HEK293T (cell line): Measurements from ENCODE around the gene PAQR8.

Experiments
- CTCF ChIA-PET: fragments of 350-600 bp; formaldehyde crosslinking; extraction: SDS; loops from one replicate; lab custom pipeline; 2021; ENCODE audit warnings: antibody characterized with exemption, inconsistent platforms; lab: Yijun Ruan, JAX
- POLR2A ChIA-PET: fragments of 350-600 bp; formaldehyde crosslinking; extraction: SDS; loops from one replicate; lab custom pipeline; 2020; ENCODE audit warnings: antibody characterized with exemption, inconsistent platforms; lab: Yijun Ruan, JAX
- DNase-seq: peaks from one replicate; pipeline ENCODE4 v3.0.0; 2012; ENCODE audit warnings: mixed read lengths; ENCODE audit errors: extremely low spot score
- ARNT ChIP-seq: fragments of 450-650 bp; IDR thresholded peaks from 2 replicates; pipeline ENCODE4 v1.6.1; 2017; ENCODE audit warnings: mild to moderate bottlenecking
- BHLHE40 ChIP-seq: fragments of 450-650 bp; IDR thresholded peaks from 2 replicates; pipeline ENCODE4 v1.6.1; 2016; ENCODE audit warnings: mild to moderate bottlenecking, moderate library complexity, borderline replicate concordance
- CTBP1 ChIP-seq: fragments of 450-650 bp; IDR thresholded peaks from 2 replicates; pipeline ENCODE4 v1.6.1; 2016; ENCODE audit warnings: borderline replicate concordance
- ELF4 ChIP-seq: fragments of 450-650 bp; IDR thresholded peaks from 2 replicates; pipeline ENCODE4 v1.6.1; 2017; ENCODE audit warnings: antibody characterized with exemption
- FOXA1 ChIP-seq: fragments of 450-650 bp; IDR thresholded peaks from 2 replicates; pipeline ENCODE4 v1.6.1; 2016; ENCODE audit warnings: mild to moderate bottlenecking
- FOXK2 ChIP-seq: fragments of 450-650 bp; IDR thresholded peaks from 2 replicates; pipeline ENCODE4 v1.6.1; 2016; ENCODE audit warnings: mild to moderate bottlenecking
- FOXM1 ChIP-seq: fragments of 450-650 bp; IDR thresholded peaks from 2 replicates; pipeline ENCODE4 v1.6.1; 2017; ENCODE audit warnings: mild to moderate bottlenecking, borderline replicate concordance
- HDGF ChIP-seq: fragments of 450-650 bp; IDR thresholded peaks from 2 replicates; pipeline ENCODE4 v1.6.1; 2017; ENCODE audit warnings: antibody characterized with exemption, borderline replicate concordance
- L3MBTL2 ChIP-seq: fragments of 450-650 bp; conservative IDR thresholded peaks from 2 replicates; pipeline ENCODE4 v1.6.1; 2016; ENCODE audit warnings: mild to moderate bottlenecking
- LEF1 ChIP-seq: fragments of 450-650 bp; IDR thresholded peaks from 2 replicates; pipeline ENCODE4 v1.6.1; 2017; ENCODE audit warnings: mild to moderate bottlenecking, borderline replicate concordance
- NFRKB ChIP-seq: fragments of 450-650 bp; IDR thresholded peaks from 2 replicates; pipeline ENCODE4 v1.6.1; 2016; ENCODE audit warnings: mild to moderate bottlenecking, moderate library complexity
- PKNOX1 ChIP-seq: fragments of 450-650 bp; IDR thresholded peaks from 2 replicates; pipeline ENCODE4 v1.6.1; 2016
- SP1 ChIP-seq: fragments of 450-650 bp; IDR thresholded peaks from 2 replicates; pipeline ENCODE4 v1.6.1; 2017
- SUZ12 ChIP-seq: fragments of 450-650 bp; IDR thresholded peaks from 2 replicates; pipeline ENCODE4 v1.6.1; 2016; ENCODE audit warnings: mild to moderate bottlenecking
- TARDBP ChIP-seq: fragments of 450-650 bp; IDR thresholded peaks from 2 replicates; pipeline ENCODE4 v1.6.1; 2016
- ZNF384 ChIP-seq: fragments of 450-650 bp; IDR thresholded peaks from 2 replicates; pipeline ENCODE4 v1.6.1; 2016

Gene PAQR8

DNA sequence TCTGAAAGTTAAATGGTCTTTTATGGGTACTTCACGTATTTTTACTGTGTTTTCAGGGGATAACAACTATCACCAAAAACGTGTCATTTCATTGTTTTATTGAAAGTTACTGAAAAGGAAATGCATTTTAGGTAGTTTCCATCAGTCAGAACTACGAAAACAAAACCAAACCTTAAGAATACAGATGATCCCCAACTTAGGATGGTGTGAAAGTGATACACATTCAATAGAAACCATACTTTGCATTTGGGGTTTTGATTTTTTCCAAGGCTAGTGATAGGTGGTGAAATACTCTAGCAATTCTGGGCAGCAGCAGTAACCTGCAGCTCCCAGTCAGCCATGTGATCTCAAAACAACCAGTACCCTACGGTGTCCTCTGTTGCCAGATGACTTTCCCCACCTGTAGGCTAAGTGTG, 32.3 kb downstream of the PAQR8 start:
- DNase-seq, result no peak
- ChIA-PET CTCF (no interaction called here), POLR2A (no interaction called here)
- TF ChIP-seq ELF4 (no peak), NFRKB (no peak), BHLHE40 (no peak), FOXA1 (no peak), FOXM1 (no peak), SUZ12 (no peak), L3MBTL2 (no peak), ARNT (no peak)

GRCh38 chr6:52395969-52396368, 34.0 kb downstream of the PAQR8 start:
- POLR2A ChIA-PET, result interaction anchor here (1.0 to 2.9 kb wide), 2 partner anchors 34 to 111 kb away, joined by 3 to 14 read pairs; partner anchors contain the start of genes MCM3 and PAQR8
- TF ChIP-seq NFRKB (no peak), CTBP1 (no peak), ZNF384 (no peak), SP1 (no peak), PKNOX1 (no peak), ARNT (no peak), FOXM1 (no peak), FOXA1 (no peak), L3MBTL2 (no peak)
- CTCF ChIA-PET, result interaction anchor here (0.6 kb wide), 1 partner anchor 12 kb away, joined by 6 read pairs; no protein-coding TSS in a partner anchor
- no peak for DNase-seq

DNA sequence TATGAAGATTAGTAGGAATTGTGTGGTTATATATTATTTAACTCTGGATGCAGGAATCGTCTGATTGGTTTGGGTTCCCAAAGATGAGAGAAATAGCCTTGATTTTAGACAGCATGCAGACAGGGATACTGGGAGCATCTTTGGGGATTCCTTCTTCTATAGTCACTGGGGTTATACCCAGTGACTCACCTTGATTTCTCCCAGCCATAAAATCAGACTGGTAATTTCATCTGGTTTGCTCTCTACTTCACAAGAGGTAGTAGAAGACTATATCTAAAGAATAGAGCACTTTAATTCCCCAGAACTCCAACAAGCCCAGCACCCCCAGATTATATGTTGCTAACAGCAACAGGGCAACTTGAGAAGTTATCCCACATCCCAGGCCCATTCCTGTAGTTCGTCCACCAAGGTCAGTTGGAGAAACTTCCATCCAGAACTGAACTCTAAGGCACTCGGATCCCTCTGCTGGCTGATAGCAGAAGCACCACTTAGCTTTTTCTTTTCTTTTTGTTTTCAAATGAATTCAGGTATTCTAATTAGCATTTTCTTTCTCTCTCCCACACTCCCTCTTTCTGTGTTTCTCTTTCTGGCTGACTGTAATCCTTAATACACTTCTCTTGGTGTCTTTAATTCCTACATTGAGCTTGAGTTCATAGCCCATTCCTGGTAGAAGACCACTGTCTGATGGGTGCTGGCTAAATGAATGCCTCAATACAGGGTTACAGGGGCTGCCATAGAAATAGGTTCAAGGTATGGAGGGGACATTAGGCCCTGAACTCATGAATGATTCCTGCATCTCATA, 37.8 kb downstream of the PAQR8 start:
- peak; percentile 65 for DNase-seq
- ChIA-PET CTCF (interaction anchor here (0.7 to 3.5 kb wide), 6 partner anchors 8 to 275 kb away, joined by 3 to 21 read pairs (median 3); partner anchors contain the start of gene MCM3), POLR2A (interaction anchor here (1.0 to 2.5 kb wide), 3 partner anchors 38 to 116 kb away, joined by 4 to 18 read pairs (median 5); partner anchors contain the start of genes MCM3 and PAQR8)
- TF ChIP-seq FOXM1 (no peak), PKNOX1 (no peak), TARDBP (no peak), ARNT (no peak), SUZ12 (no peak), ELF4 (no peak), LEF1 (no peak), FOXK2 (no peak), NFRKB (no peak), ZNF384 (no peak)

DNA sequence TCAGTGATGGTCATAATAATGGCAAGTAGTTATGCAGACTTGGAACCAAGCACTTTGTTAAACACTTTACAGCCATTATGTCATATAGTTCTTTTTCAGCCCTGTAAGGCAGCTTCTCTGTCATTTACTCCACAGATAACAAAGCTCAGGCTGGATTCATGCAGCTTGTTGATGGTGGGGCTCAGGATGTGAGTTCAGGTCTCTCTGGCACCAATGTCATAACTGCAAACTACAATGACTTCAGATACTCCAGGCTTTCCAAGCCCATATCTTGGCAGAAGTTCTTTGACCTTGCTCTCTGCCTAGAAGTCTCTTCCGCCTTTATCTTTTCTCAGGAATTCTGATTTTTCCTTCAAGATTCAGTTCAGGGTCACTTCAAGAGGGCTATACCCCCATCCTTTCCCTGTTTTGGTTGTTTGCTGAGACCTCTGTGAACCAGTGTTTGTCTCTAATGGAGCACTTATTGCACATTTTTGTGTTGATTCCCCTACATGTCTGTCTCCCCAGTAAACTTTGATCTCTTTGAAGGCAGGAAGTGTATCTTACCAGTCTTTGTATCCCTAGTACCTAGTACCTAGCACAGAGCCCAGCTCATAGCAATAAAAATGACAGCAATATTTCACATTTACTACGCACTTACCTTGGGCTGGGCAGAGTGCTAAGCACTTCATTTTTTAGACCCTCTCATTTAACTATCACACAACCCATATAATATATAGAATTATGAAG, 38.5 kb downstream of the PAQR8 start:
- POLR2A ChIA-PET, result interaction anchor here (1.0 to 2.5 kb wide), 3 partner anchors 38 to 117 kb away, joined by 4 to 18 read pairs (median 5); partner anchors contain the start of genes MCM3 and PAQR8
- TF ChIP-seq BHLHE40 (no peak), PKNOX1 (peak; percentile 10; the same call in 1 of the 2 replicates)
- CTCF ChIA-PET, result interaction anchor here (1.0 to 3.5 kb wide), 4 partner anchors 40 to 158 kb away, joined by 3 to 21 read pairs (median 4); partner anchors contain the start of gene MCM3
- no peak for DNase-seq

- POLR2A ChIA-PET, result no interaction called here
- no peak for DNase-seq
- CTCF ChIA-PET, result interaction anchor here (0.9 to 1.4 kb wide), 2 partner anchors 13 to 139 kb away, joined by 3 to 4 read pairs; no protein-coding TSS in a partner anchor
- TF ChIP-seq HDGF (no peak), PKNOX1 (no peak), FOXM1 (no peak), FOXK2 (no peak), LEF1 (no peak), CTBP1 (no peak), SP1 (no peak), ELF4 (no peak), TARDBP (no peak)
Measured at GRCh38 chr6:52403086-52403485, 41.1 kb downstream of the PAQR8 start.
